ENCODE data around the gene TMEM11.

The TMEM11 gene

DNA sequence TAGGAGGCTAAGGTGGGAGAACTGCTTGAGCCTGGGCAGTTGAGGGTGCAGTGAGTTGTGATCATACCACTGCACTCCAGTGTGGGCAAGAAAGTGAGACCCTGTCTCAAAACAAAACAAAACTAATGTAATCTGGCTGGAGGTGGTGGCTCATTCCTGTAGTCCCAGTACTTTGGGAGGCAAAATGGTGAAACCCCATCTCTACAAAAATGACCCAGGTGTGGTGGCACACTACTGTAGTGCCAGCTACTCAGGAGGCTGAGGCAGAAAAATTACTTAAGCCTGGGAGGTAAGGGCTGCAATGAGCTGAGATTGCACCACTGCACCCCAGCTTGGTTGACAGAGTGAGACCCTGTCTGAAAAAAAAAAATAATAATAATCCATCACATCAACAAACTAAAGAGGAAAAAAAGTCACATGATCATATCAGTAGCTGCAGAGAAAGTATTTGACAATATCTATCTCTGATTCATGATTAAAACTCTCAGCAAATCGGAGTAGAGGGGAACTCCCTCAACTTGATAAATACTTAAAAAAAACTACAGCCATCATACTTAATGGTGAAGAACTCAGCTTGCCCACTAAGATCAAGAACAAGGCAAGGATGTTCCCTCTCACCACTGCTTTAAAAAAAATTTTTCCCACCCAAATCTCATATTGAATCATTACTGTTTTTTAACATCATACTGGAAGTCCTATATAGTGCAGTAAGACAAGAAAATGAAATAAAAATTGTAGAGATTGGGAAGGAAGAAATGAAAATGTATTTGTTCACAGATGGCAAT lies 56.2 kb downstream of the TMEM11 start:
- no peak for DNase-seq

DNA sequence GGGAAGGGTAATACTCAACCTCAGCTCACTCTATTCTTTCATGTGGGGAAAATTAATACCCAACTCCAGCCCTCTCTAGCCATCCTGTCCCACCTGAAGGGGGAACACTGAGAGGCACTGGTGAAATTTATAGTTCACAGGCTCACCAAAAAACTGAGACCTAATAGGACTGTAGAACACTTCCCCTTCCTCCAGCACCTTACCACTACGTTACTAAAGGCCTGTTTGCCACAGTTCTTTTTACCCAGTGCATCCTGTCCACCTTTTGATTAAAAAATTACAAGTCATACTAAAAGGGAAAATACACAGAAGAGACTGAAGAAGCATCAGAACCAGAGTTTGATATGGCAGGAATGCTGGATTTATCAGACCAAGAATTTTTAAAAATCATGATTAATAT lies 61.2 kb downstream of the TMEM11 start:
- DNase-seq = no peak

DNA sequence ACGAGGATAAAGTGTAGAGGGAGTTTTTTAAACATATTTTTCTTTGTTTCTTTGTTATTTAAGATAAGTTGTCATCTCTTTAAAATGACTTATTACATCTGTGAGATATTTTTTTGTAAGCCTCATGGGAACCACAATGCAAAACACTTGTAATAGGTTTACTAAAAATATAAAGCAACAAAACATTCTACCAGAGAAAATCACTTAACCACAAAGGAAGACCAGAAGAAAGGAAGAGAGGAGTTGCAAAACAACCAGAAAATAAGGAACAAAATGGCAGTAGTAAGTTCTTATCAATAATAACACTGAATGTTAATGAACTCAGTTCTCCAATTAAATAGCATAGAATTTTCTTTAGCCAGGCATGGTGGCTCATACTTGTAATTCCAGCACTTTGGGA lies 64.3 kb downstream of the TMEM11 start:
- no peak for DNase-seq

All from CD4-positive, alpha-beta T cell treated with Interleukin-6 for 4 hours (primary cell).